ENCODE data around the gene OR4F6. TPM values are rescaled to one million over a fixed set of nuclear protein-coding genes. Genes with fewer than 3 reads are reported as not detected.
"Not testable (repeated sequence)": the region's sequence is repeated elsewhere in the genome, so short reads cannot be mapped to it uniquely, and the experiment has no call there.

OR4F6 gene, protein sequence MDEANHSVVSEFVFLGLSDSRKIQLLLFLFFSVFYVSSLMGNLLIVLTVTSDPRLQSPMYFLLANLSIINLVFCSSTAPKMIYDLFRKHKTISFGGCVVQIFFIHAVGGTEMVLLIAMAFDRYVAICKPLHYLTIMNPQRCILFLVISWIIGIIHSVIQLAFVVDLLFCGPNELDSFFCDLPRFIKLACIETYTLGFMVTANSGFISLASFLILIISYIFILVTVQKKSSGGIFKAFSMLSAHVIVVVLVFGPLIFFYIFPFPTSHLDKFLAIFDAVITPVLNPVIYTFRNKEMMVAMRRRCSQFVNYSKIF
- total RNA-seq (ENCODE audit: low replicate concordance), result not detected in 2 replicates
- long read RNA-seq, result 0 reads

GRCh38 chr15:101803209-101803608 is at the start of gene OR4F6:
OR4F6 (plus strand) TSS chr15:101803509; CDS start chr15:101805720, 2,211 bp downstream.
- Mint-ChIP-seq H3K4me1 (ENCODE audit: unreplicated experiment) (no peaks in the 10 kb centered on the region), H3K27me3 (peaks cover 26% of the 10 kb centered on the region), H3K9me3 (no peaks in the 10 kb centered on the region), H3K36me3 (no peaks in the 10 kb centered on the region), H3K27ac (no peak within 1 kb of the TSS), H3K4me3 (no peak within 1 kb of the TSS)
- TF ChIP-seq, protein P1, sequence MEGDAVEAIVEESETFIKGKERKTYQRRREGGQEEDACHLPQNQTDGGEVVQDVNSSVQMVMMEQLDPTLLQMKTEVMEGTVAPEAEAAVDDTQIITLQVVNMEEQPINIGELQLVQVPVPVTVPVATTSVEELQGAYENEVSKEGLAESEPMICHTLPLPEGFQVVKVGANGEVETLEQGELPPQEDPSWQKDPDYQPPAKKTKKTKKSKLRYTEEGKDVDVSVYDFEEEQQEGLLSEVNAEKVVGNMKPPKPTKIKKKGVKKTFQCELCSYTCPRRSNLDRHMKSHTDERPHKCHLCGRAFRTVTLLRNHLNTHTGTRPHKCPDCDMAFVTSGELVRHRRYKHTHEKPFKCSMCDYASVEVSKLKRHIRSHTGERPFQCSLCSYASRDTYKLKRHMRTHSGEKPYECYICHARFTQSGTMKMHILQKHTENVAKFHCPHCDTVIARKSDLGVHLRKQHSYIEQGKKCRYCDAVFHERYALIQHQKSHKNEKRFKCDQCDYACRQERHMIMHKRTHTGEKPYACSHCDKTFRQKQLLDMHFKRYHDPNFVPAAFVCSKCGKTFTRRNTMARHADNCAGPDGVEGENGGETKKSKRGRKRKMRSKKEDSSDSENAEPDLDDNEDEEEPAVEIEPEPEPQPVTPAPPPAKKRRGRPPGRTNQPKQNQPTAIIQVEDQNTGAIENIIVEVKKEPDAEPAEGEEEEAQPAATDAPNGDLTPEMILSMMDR (conservative IDR thresholded peaks at IDR 0.05), result no peak
- no peak for DNase-seq (ENCODE audit: extremely low spot score, unreplicated experiment)

GRCh38 chr15:101764669-101765339 is 38.5 kb upstream of the OR4F6 start:
- not testable (repeated sequence) for H3K9me3 Mint-ChIP-seq; H3K36me3 Mint-ChIP-seq; H3K4me1 Mint-ChIP-seq (ENCODE audit: unreplicated experiment); H3K27ac Mint-ChIP-seq; H3K27me3 Mint-ChIP-seq; H3K4me3 Mint-ChIP-seq; DNase-seq (ENCODE audit: extremely low spot score, unreplicated experiment)

GRCh38 chr15:101765340-101765671 is 38.0 kb upstream of the OR4F6 start:
- not testable (repeated sequence) for DNase-seq (ENCODE audit: extremely low spot score, unreplicated experiment); H3K27me3 Mint-ChIP-seq

DNA sequence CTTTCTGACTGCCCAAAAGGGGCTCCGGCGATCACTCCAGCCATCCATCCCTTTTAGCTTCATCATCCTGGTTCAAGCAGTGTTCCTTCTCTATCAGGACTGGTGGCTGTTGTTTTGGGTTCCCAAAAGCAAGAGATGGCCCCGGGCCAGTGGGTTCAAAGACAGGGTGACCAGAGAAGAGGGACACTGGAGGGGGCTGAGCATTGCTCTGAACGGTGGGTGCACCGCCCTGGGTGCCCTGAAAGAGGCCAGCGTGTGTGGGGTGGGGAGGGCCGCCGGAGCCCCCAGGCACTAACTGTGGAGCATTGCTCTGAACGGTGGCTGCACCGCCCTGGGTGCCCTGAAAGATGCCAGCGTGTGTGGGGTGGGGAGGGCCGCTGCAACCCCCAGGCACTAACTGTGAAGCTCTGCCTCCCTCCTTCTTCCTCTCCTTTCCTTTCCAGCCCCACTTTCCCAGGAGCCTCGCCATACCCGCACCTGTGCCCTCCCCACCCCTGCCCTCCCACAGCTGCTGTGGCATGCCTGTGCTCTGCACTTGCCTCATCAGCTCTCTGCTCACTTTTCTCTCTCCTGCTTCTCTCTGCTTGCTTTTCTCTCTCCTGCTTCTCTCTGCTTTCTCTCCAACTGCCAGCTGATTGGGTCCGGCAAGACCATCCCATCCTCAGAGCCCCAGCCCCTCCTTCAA is 37.4 kb upstream of the OR4F6 start:
- Mint-ChIP-seq H3K9me3 (no peaks in the 10 kb centered on the region), H3K27me3 (no peaks in the 10 kb centered on the region), H3K27ac (no peak overlapping the region), H3K36me3 (no peaks in the 10 kb centered on the region), H3K4me1 (ENCODE audit: unreplicated experiment) (no peaks in the 10 kb centered on the region), H3K4me3 (no peak overlapping the region)
- TF ChIP-seq, protein P1 (conservative IDR thresholded peaks at IDR 0.05), result no peak
- no peak for DNase-seq (ENCODE audit: extremely low spot score, unreplicated experiment)

More at GRCh38 chr15:101765340-101765671, 38.0 kb upstream of the OR4F6 start:
- not testable (repeated sequence) for H3K4me3 Mint-ChIP-seq; H3K4me1 Mint-ChIP-seq (ENCODE audit: unreplicated experiment); H3K27ac Mint-ChIP-seq; H3K9me3 Mint-ChIP-seq; H3K36me3 Mint-ChIP-seq

DNA sequence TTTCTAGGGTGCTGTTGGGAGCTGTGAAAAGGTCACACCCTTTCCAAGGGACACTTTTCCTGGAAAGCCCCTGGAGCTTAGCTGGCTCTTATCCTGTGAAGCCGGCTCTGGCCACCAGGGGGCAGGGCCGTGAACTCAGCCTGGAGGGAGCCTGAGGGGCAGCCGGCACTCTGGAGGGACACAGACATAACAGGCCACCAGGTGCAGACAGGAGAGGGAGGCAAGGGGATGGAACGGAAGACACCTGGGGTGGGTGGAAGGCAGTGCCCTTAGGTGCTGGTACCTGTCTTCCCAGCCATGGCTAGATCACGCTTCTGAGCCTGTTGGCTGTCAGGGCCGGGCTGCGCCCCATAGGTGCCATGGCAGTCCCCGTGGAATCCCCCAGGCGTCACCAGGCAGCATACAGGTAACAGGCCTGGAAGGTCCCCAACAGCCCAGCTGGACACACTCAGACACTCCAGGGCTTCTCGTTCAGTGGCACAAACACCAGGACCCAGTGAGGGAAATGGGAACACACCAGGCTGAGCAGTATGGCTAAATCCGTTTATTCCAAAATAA is 36.1 kb upstream of the OR4F6 start:
- H3K27me3 Mint-ChIP-seq; H3K9me3 Mint-ChIP-seq; H3K4me3 Mint-ChIP-seq; H3K4me1 Mint-ChIP-seq (ENCODE audit: unreplicated experiment); H3K27ac Mint-ChIP-seq; H3K36me3 Mint-ChIP-seq; DNase-seq (ENCODE audit: extremely low spot score, unreplicated experiment): not testable (repeated sequence)
- TF ChIP-seq, protein P1 (conservative IDR thresholded peaks at IDR 0.05), result peak; percentile 45

DNA sequence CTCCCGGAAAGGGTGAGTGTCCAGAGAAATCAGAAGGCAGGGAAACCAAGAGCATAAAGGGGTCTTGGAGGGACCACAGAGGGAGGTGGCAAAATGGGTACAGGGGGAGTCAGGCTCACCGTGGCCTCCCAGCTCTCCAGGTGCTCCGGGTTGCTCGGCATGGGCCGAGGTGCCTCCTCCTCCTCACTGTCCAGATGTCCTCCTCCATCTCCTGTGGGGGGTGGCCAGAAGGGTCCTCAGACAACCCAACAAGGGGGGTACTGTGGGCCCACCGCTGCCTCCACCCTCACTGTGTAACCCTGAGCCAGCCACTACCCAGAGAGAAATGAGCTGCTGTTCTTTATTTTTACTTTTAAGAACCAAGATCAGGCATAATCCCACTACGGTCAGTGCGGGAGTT is 30.4 kb upstream of the OR4F6 start:
- no peaks in the 10 kb centered on the region for H3K36me3 Mint-ChIP-seq
- H3K9me3 Mint-ChIP-seq, result no peaks in the 10 kb centered on the region
- no peak overlapping the region for H3K27ac Mint-ChIP-seq
- H3K27me3 Mint-ChIP-seq, result peaks cover 23% of the 10 kb centered on the region
- DNase-seq (ENCODE audit: extremely low spot score, unreplicated experiment), result no peak
- TF ChIP-seq, protein P1 (conservative IDR thresholded peaks at IDR 0.05), result no peak
- H3K4me3 Mint-ChIP-seq, result no peak overlapping the region
- no peaks in the 10 kb centered on the region for H3K4me1 Mint-ChIP-seq (ENCODE audit: unreplicated experiment)
